Measurements from ENCODE around the gene TUBA3E. TPM values are rescaled to one million over a fixed set of nuclear protein-coding genes. Genes with fewer than 3 reads are reported as not detected.
A peak's percentile ranks its signal among the peaks of the same experiment; 100 is the strongest.
"Not testable (repeated sequence)": the region's sequence is repeated elsewhere in the genome, so short reads cannot be mapped to it uniquely, and the experiment has no call there.

TUBA3E gene
- total RNA-seq = not detected in 2 replicates

- Mint-ChIP-seq H3K27ac (no peak within 1 kb of the TSS), H3K9me3 (no peaks in the 10 kb centered on the region), H3K36me3 (ENCODE audit: low read depth) (no peaks in the 10 kb centered on the region), H3K4me1 (ENCODE audit: low read depth) (no peaks in the 10 kb centered on the region), H3K4me3 (no peak within 1 kb of the TSS), H3K27me3 (ENCODE audit: insufficient read depth) (peaks cover 4% of the 10 kb centered on the region)
- intact Hi-C loops (cut with micrococcal nuclease) = no loop called here
- DNase-seq (ENCODE audit: low spot score) = no peak
These were observed at the start of gene TUBA3E for GRCh38 chr2:130198343-130198742. Gene TUBA3E, minus strand, starts transcription at chr2:130198439. Its CDS starts 79 bp downstream, at chr2:130198360.

GRCh38 chr2:130246430-130246829 lies 48.2 kb upstream of the TUBA3E start:
- no peak for DNase-seq (ENCODE audit: low spot score)
- Mint-ChIP-seq H3K36me3 (ENCODE audit: low read depth) (no peaks in the 10 kb centered on the region), H3K9me3 (no peaks in the 10 kb centered on the region), H3K27ac (no peak overlapping the region), H3K27me3 (ENCODE audit: insufficient read depth) (peaks cover 10% of the 10 kb centered on the region), H3K4me1 (ENCODE audit: low read depth) (no peaks in the 10 kb centered on the region), H3K4me3 (no peak overlapping the region)
- intact Hi-C loops (cut with micrococcal nuclease) = no loop called here

GRCh38 chr2:130245976-130246375 lies 47.7 kb upstream of the TUBA3E start:
- intact Hi-C loops (cut with micrococcal nuclease) = no loop called here
- Mint-ChIP-seq H3K27ac (no peak overlapping the region), H3K27me3 (ENCODE audit: insufficient read depth) (peaks cover 10% of the 10 kb centered on the region), H3K4me1 (ENCODE audit: low read depth) (no peaks in the 10 kb centered on the region), H3K4me3 (no peak overlapping the region), H3K9me3 (no peaks in the 10 kb centered on the region), H3K36me3 (ENCODE audit: low read depth) (no peaks in the 10 kb centered on the region)
- no peak for DNase-seq (ENCODE audit: low spot score)

- H3K9me3 Mint-ChIP-seq = no peaks in the 10 kb centered on the region
- peaks cover 2% of the 10 kb centered on the region for H3K27me3 Mint-ChIP-seq (ENCODE audit: insufficient read depth)
- intact Hi-C loops (cut with micrococcal nuclease) = no loop called here
- no peaks in the 10 kb centered on the region for H3K36me3 Mint-ChIP-seq (ENCODE audit: low read depth)
- no peak for DNase-seq (ENCODE audit: low spot score)
- no peak overlapping the region for H3K27ac Mint-ChIP-seq
- no peak overlapping the region for H3K4me3 Mint-ChIP-seq
- no peaks in the 10 kb centered on the region for H3K4me1 Mint-ChIP-seq (ENCODE audit: low read depth)
These were observed 45.1 kb upstream of the TUBA3E start for GRCh38 chr2:130243359-130243758.

- Mint-ChIP-seq H3K4me1 (ENCODE audit: low read depth) (no peaks in the 10 kb centered on the region), H3K9me3 (no peaks in the 10 kb centered on the region), H3K4me3 (no peak overlapping the region), H3K27ac (no peak overlapping the region), H3K27me3 (ENCODE audit: insufficient read depth) (peaks cover 2% of the 10 kb centered on the region), H3K36me3 (ENCODE audit: low read depth) (no peaks in the 10 kb centered on the region)
- intact Hi-C loops (cut with micrococcal nuclease) = no loop called here
- no peak for DNase-seq (ENCODE audit: low spot score)
These were observed 42.9 kb upstream of the TUBA3E start for GRCh38 chr2:130241041-130241707.

- H3K9me3 Mint-ChIP-seq; H3K4me1 Mint-ChIP-seq (ENCODE audit: low read depth); DNase-seq (ENCODE audit: low spot score); H3K27ac Mint-ChIP-seq; H3K36me3 Mint-ChIP-seq (ENCODE audit: low read depth); intact Hi-C loops (cut with micrococcal nuclease); H3K27me3 Mint-ChIP-seq (ENCODE audit: insufficient read depth); H3K4me3 Mint-ChIP-seq: not testable (repeated sequence)
These were observed 41.3 kb upstream of the TUBA3E start for GRCh38 chr2:130239581-130239980.

- H3K27me3 Mint-ChIP-seq (ENCODE audit: insufficient read depth); H3K4me1 Mint-ChIP-seq (ENCODE audit: low read depth); intact Hi-C loops (cut with micrococcal nuclease); H3K4me3 Mint-ChIP-seq; H3K36me3 Mint-ChIP-seq (ENCODE audit: low read depth); H3K9me3 Mint-ChIP-seq; DNase-seq (ENCODE audit: low spot score); H3K27ac Mint-ChIP-seq: not testable (repeated sequence)
These were observed 34.8 kb upstream of the TUBA3E start for GRCh38 chr2:130233066-130233465.

GRCh38 chr2:130231656-130232055 lies 33.4 kb upstream of the TUBA3E start:
- no peak for DNase-seq (ENCODE audit: low spot score)
- intact Hi-C loops (cut with micrococcal nuclease) = no loop called here
- H3K4me3 Mint-ChIP-seq = no peak overlapping the region
- peaks cover 3% of the 10 kb centered on the region for H3K27me3 Mint-ChIP-seq (ENCODE audit: insufficient read depth)
- H3K27ac Mint-ChIP-seq = no peak overlapping the region
- no peaks in the 10 kb centered on the region for H3K4me1 Mint-ChIP-seq (ENCODE audit: low read depth)
- no peaks in the 10 kb centered on the region for H3K36me3 Mint-ChIP-seq (ENCODE audit: low read depth)
- H3K9me3 Mint-ChIP-seq = no peaks in the 10 kb centered on the region

- H3K9me3 Mint-ChIP-seq; H3K36me3 Mint-ChIP-seq (ENCODE audit: low read depth); H3K4me1 Mint-ChIP-seq (ENCODE audit: low read depth); H3K27ac Mint-ChIP-seq; DNase-seq (ENCODE audit: low spot score); H3K27me3 Mint-ChIP-seq (ENCODE audit: insufficient read depth); intact Hi-C loops (cut with micrococcal nuclease); H3K4me3 Mint-ChIP-seq: not testable (repeated sequence)
These were observed 32.7 kb upstream of the TUBA3E start for GRCh38 chr2:130230907-130231306.

GRCh38 chr2:130230376-130230775 lies 32.1 kb upstream of the TUBA3E start:
- H3K27ac Mint-ChIP-seq; intact Hi-C loops (cut with micrococcal nuclease); H3K4me3 Mint-ChIP-seq; H3K9me3 Mint-ChIP-seq; H3K27me3 Mint-ChIP-seq (ENCODE audit: insufficient read depth); H3K36me3 Mint-ChIP-seq (ENCODE audit: low read depth); DNase-seq (ENCODE audit: low spot score); H3K4me1 Mint-ChIP-seq (ENCODE audit: low read depth): not testable (repeated sequence)

GRCh38 chr2:130229161-130229510 lies 30.9 kb upstream of the TUBA3E start:
- peak; percentile 62 for DNase-seq (ENCODE audit: low spot score)
- intact Hi-C loops (cut with micrococcal nuclease) = loop anchor here (1.0 kb wide), 2 partner anchors 48 to 113 kb away; partner anchors contain the start of genes IMP4 and SMPD4
- H3K36me3 Mint-ChIP-seq (ENCODE audit: low read depth); H3K27me3 Mint-ChIP-seq (ENCODE audit: insufficient read depth); H3K4me1 Mint-ChIP-seq (ENCODE audit: low read depth); H3K27ac Mint-ChIP-seq; H3K9me3 Mint-ChIP-seq: not testable (repeated sequence)
- peak overlapping the region; percentile 72 for H3K4me3 Mint-ChIP-seq

- H3K27me3 Mint-ChIP-seq (ENCODE audit: insufficient read depth); H3K36me3 Mint-ChIP-seq (ENCODE audit: low read depth); H3K27ac Mint-ChIP-seq; H3K4me1 Mint-ChIP-seq (ENCODE audit: low read depth); DNase-seq (ENCODE audit: low spot score); H3K4me3 Mint-ChIP-seq; H3K9me3 Mint-ChIP-seq: not testable (repeated sequence)
- intact Hi-C loops (cut with micrococcal nuclease) = loop anchor here (1.0 kb wide), 2 partner anchors 47 to 114 kb away; partner anchors contain the start of genes IMP4 and SMPD4
These were observed 30.4 kb upstream of the TUBA3E start for GRCh38 chr2:130228467-130229160.

- DNase-seq (ENCODE audit: low spot score); H3K4me1 Mint-ChIP-seq (ENCODE audit: low read depth); H3K36me3 Mint-ChIP-seq (ENCODE audit: low read depth); H3K9me3 Mint-ChIP-seq; H3K4me3 Mint-ChIP-seq; intact Hi-C loops (cut with micrococcal nuclease); H3K27ac Mint-ChIP-seq; H3K27me3 Mint-ChIP-seq (ENCODE audit: insufficient read depth): not testable (repeated sequence)
These were observed 29.8 kb upstream of the TUBA3E start for GRCh38 chr2:130228005-130228404.

Data from activated T-helper 1 cell treated with anti-CD3 and anti-CD28 coated beads, Interleukin-12 subunit alpha, Interleukin-12 subunit beta, Interleukin-2, Interleukin-4 antibody, amounts not matched to agents 30 ng/mL and 10 ng/mL and 1 ng/mL, durations not matched to agents 14 hours and 24 hours and 36 hours (primary cell).